PC-9 (cell line): Measurements from ENCODE around the gene STUB1. TPM values are rescaled to one million over a fixed set of nuclear protein-coding genes. Genes with fewer than 3 reads are reported as not detected.

Experiments
- BruUV-seq: library from RNA; stranded (reverse); fragments of 400-500 nt; replicated peaks from 2 replicates; lab custom pipeline; 2021; lab: Mats Ljungman, UMichigan
- CTCF ChIA-PET: fragments of 300-600 bp; sonication (Branson Sonifier 250); formaldehyde crosslinking; loops from one replicate; lab custom pipeline; 2022; ENCODE audit warnings: antibody characterized with exemption; lab: Charles Lee
- POLR2A ChIA-PET: fragments of 300-600 bp; sonication (Branson Sonifier 250); formaldehyde crosslinking; loops from one replicate; lab custom pipeline; 2022; ENCODE audit warnings: antibody characterized with exemption; ENCODE audit not compliant: unreplicated experiment; lab: Charles Lee
- DNase-seq, 2 experiments: peaks; one replicate each; pipeline versions ENCODE4 v3.0.0 to v3.0.0-alpha.2; 2015 to 2022; ENCODE audit warnings: mixed read lengths in 1 of 2
- H2AFZ ChIP-seq: fragments of 200-600 bp; sonication (generic); 2 replicates; pipeline ENCODE4 v1.8.1; 2017; ENCODE audit warnings: antibody characterized with exemption
- H3F3A ChIP-seq: fragments of 200-600 bp; sonication (generic); 2 replicates; pipeline ENCODE4 v1.8.1; 2017; ENCODE audit warnings: antibody characterized with exemption, mild to moderate bottlenecking, low read depth; ENCODE audit not compliant: insufficient read depth
- H3K27ac ChIP-seq: fragments of 200-600 bp; sonication (generic); 2 replicates; pipeline ENCODE4 v1.6.1; 2016; ENCODE audit warnings: mixed run types
- H3K27me3 ChIP-seq: fragments of 200-600 bp; sonication (generic); 2 replicates; pipeline ENCODE4 v1.6.1; 2016; ENCODE audit warnings: low read depth, mixed run types; ENCODE audit not compliant: insufficient read depth
- H3K36me3 ChIP-seq: fragments of 200-600 bp; sonication (generic); 2 replicates; pipeline ENCODE4 v1.6.1; 2016; ENCODE audit warnings: low read depth, mixed run types
- H3K4me1 ChIP-seq: fragments of 200-600 bp; sonication (generic); replicated peaks from 2 replicates; pipeline ENCODE4 v1.6.1; 2016; ENCODE audit warnings: mixed run types; ENCODE audit not compliant: insufficient read depth
- H3K4me2 ChIP-seq: fragments of 200-600 bp; sonication (generic); 2 replicates; pipeline ENCODE4 v1.6.1; 2017; ENCODE audit warnings: mixed run types
- H3K4me3 ChIP-seq: fragments of 200-600 bp; sonication (generic); 2 replicates; pipeline ENCODE4 v1.6.1; 2016; ENCODE audit warnings: mixed run types
- H3K79me2 ChIP-seq: fragments of 200-600 bp; sonication (generic); 2 replicates; pipeline ENCODE4 v1.6.1; 2017; ENCODE audit warnings: low read depth, mixed run types
- H3K9me2 ChIP-seq: fragments of 200-600 bp; sonication (generic); 2 replicates; pipeline ENCODE4 v1.8.1; 2017; ENCODE audit warnings: mild to moderate bottlenecking; ENCODE audit not compliant: insufficient read depth
- H3K9me3 ChIP-seq: fragments of 200-600 bp; sonication (generic); 2 replicates; pipeline ENCODE4 v1.8.1; 2016; ENCODE audit warnings: low read depth; ENCODE audit not compliant: insufficient read depth
- H4K20me1 ChIP-seq: fragments of 200-600 bp; sonication (generic); 2 replicates; pipeline ENCODE4 v1.8.1; 2017; ENCODE audit not compliant: insufficient read depth
- EZH2 ChIP-seq: fragments of 200-600 bp; sonication (generic); IDR thresholded peaks from 2 replicates; pipeline ENCODE4 v1.8.0; 2017; ENCODE audit warnings: antibody characterized with exemption, low read depth
- intact Hi-C: fragments of 100-400 bp; cut with micrococcal nuclease; formaldehyde crosslinking; loops from one replicate; pipeline ENCODE4 v1.10.0; 2022; ENCODE audit not compliant: unreplicated experiment
- total RNA-seq: library from RNA; stranded (reverse); gene quantifications from 2 replicates; pipeline ENCODE4 v1.2.3, GENCODE V29; 2021
- TF ChIP-seq, protein P1 (sequence below): fragments of 200-600 bp; sonication (generic); conservative IDR thresholded peaks from 2 replicates; pipeline ENCODE4 v1.6.1; 2017; ENCODE audit warnings: mixed run types, antibody characterized with exemption, mild to moderate bottlenecking, moderate library complexity

The STUB1 gene
- total RNA-seq, 1 experiment from 2014 or later = 174 TPM

DNA sequence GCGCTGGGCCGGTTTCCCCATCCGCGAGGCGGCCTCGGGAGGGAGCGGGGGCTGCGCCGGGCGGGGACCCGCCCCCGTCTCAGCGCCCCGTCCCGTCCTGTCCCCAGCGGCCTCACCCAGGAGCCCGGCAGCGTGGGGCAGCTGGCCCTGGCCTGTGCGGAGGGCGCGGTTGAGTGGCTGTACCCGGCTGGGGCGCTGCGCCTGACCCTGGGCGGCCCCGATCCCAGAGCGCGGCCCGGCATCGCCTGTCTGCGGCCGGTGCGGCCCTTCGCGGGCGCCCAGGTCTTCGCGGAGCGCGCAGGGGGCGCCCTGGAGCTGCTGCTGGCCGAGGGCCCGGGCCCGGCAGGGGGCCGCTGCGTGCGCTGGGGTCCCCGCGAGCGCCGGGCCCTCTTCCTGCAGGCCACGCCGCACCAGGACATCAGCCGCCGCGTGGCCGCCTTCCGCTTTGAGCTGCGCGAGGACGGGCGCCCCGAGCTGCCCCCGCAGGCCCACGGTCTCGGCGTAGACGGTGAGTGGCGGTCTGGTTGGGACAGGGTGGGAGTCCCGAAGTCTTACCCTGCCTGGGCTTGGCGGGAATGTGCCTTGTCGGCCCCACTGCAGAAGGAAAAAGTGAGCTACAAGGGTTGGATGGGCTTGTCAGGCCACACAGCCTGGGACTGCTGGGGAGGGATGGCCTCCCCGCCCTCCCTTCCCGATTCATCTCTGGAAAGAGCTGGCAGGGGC lies 35.4 kb downstream of the STUB1 start:
- Histone ChIP-seq H3K4me3 (peak overlapping the region; percentile 81), H4K20me1 (peaks cover 12% of the 10 kb centered on the region; the same call in 1 of the 2 replicates), H3K4me1 (peaks cover 55% of the 10 kb centered on the region), H3K9me3 (no peaks in the 10 kb centered on the region), H3K27me3 (peaks cover 7% of the 10 kb centered on the region; the same call in 1 of the 2 replicates), H3K36me3 (no peaks in the 10 kb centered on the region), H3K27ac (no peak overlapping the region), H3F3A (peaks cover 44% of the 10 kb centered on the region), H3K79me2 (peaks cover 4% of the 10 kb centered on the region; the same call in 1 of the 2 replicates), H3K9me2 (no peaks in the 10 kb centered on the region), H3K4me2 (peak overlapping the region; percentile 85), H2AFZ (0 out of 2 replicates have a peak overlapping the region, but pooled peaks have one; percentile 33)
- TF ChIP-seq EZH2 = no peak
- TF ChIP-seq, protein P1, sequence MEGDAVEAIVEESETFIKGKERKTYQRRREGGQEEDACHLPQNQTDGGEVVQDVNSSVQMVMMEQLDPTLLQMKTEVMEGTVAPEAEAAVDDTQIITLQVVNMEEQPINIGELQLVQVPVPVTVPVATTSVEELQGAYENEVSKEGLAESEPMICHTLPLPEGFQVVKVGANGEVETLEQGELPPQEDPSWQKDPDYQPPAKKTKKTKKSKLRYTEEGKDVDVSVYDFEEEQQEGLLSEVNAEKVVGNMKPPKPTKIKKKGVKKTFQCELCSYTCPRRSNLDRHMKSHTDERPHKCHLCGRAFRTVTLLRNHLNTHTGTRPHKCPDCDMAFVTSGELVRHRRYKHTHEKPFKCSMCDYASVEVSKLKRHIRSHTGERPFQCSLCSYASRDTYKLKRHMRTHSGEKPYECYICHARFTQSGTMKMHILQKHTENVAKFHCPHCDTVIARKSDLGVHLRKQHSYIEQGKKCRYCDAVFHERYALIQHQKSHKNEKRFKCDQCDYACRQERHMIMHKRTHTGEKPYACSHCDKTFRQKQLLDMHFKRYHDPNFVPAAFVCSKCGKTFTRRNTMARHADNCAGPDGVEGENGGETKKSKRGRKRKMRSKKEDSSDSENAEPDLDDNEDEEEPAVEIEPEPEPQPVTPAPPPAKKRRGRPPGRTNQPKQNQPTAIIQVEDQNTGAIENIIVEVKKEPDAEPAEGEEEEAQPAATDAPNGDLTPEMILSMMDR = no peak; the same call in 1 of the 2 replicates
- intact Hi-C loops = no loop called here
- DNase-seq = peak in 1 of 2 experiments; percentile 45
- ChIA-PET POLR2A (interaction anchor here (0.7 to 1.5 kb wide), 4 partner anchors 10 to 93 kb away, joined by 3 to 26 read pairs (median 14); partner anchors contain the start of genes CCDC78, CHTF18 and RPUSD1), CTCF (interaction anchor here (0.6 kb wide), 2 partner anchors 43 to 581 kb away, joined by 3 read pairs; no protein-coding TSS in a partner anchor)
- no TSS peak for BruUV-seq

DNA sequence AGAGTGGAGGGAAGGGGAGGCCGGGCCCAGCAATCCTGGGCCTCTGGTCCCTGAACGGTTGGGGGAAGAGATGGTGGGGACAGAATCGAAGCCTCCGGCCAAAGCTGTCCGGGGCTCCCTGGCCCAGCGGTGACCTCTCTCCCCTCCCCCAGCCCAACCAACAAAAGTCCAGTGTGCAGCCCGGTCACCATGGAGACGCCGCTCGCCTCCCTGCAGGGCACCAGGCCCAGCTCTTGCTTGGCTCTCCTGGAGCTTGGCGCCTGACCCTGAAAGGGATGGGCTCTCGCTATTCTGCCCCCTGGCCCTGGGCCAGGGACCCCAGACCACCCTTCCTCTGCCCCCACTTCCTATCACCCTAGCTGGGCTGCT lies 36.0 kb downstream of the STUB1 start:
- H3K4me1 ChIP-seq = peaks cover 53% of the 10 kb centered on the region
- POLR2A ChIA-PET = interaction anchor here (1.5 kb wide), 1 partner anchor 12 kb away, joined by 26 read pairs; no protein-coding TSS in a partner anchor

DNA sequence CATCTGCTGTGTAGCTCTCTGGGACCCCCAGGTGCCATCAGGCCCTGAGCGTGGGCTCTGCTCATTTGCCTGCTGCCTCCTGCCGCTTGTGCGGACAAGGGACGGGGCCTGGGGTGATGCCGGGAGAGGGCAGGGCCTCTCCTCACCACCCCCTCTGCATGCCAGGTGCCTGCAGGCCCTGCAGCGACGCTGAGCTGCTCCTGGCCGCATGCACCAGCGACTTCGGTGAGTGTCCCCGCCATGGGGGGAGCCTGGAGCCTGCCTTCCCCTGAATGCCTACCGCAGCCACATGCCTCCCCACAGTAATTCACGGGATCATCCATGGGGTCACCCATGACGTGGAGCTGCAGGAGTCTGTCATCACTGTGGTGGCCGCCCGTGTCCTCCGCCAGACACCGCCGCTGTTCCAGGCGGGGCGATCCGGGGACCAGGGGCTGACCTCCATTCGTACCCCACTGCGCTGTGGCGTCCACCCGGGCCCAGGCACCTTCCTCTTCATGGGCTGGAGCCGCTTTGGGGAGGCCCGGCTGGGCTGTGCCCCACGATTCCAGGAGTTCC lies 36.6 kb downstream of the STUB1 start:
- Histone ChIP-seq H3K9me3 (no peaks in the 10 kb centered on the region), H3K4me1 (peaks cover 50% of the 10 kb centered on the region), H3F3A (peaks cover 51% of the 10 kb centered on the region), H4K20me1 (peaks cover 12% of the 10 kb centered on the region; the same call in 1 of the 2 replicates), H3K27me3 (no peaks in the 10 kb centered on the region), H3K79me2 (peaks cover 6% of the 10 kb centered on the region), H3K4me2 (peak overlapping the region; percentile 85), H3K4me3 (peak overlapping the region; percentile 81; the same call in 1 of the 2 replicates), H3K9me2 (no peaks in the 10 kb centered on the region), H2AFZ (no peak overlapping the region), H3K36me3 (no peaks in the 10 kb centered on the region), H3K27ac (no peak overlapping the region)
- no peak for DNase-seq
- ChIA-PET POLR2A (interaction anchor here (1.5 kb wide), 1 partner anchor 11 kb away, joined by 26 read pairs; no protein-coding TSS in a partner anchor), CTCF (no interaction called here)
- BruUV-seq = no TSS peak
- TF ChIP-seq, protein P1 = no peak
- no peak for TF ChIP-seq EZH2
- intact Hi-C loops = no loop called here

More for the DNA sequence above, 36.0 kb downstream of the STUB1 start:
- BruUV-seq = no TSS peak
- no peaks in the 10 kb centered on the region for H3K36me3 ChIP-seq
- H3F3A ChIP-seq = peaks cover 46% of the 10 kb centered on the region
- peak overlapping the region; percentile 81 for H3K4me3 ChIP-seq
- DNase-seq = peak; percentile 56
- peaks cover 2% of the 10 kb centered on the region; the same call in 1 of the 2 replicates for H3K27me3 ChIP-seq
- H3K9me3 ChIP-seq = no peaks in the 10 kb centered on the region
- TF ChIP-seq, protein P1 = no peak
- no peak for TF ChIP-seq EZH2
- H3K9me2 ChIP-seq = no peaks in the 10 kb centered on the region
- peak overlapping the region; percentile 85 for H3K4me2 ChIP-seq
- CTCF ChIA-PET = interaction anchor here (0.6 kb wide), 2 partner anchors 43 to 581 kb away, joined by 3 read pairs; no protein-coding TSS in a partner anchor
- H3K27ac ChIP-seq = no peak overlapping the region
- H3K79me2 ChIP-seq = peaks cover 4% of the 10 kb centered on the region; the same call in 1 of the 2 replicates
- peaks cover 12% of the 10 kb centered on the region; the same call in 1 of the 2 replicates for H4K20me1 ChIP-seq
- H2AFZ ChIP-seq = 0 out of 2 replicates have a peak overlapping the region, but pooled peaks have one; percentile 33
- intact Hi-C loops = no loop called here
